ENCODE measurements around the gene CABLES2.
"Not testable (repeated sequence)": the region's sequence is repeated elsewhere in the genome, so short reads cannot be mapped to it uniquely, and the experiment has no call there.

CABLES2 gene

GRCh38 chr20:62388839-62389600 is 18.1 kb downstream of the CABLES2 start:
- no peak for DNase-seq

DNA sequence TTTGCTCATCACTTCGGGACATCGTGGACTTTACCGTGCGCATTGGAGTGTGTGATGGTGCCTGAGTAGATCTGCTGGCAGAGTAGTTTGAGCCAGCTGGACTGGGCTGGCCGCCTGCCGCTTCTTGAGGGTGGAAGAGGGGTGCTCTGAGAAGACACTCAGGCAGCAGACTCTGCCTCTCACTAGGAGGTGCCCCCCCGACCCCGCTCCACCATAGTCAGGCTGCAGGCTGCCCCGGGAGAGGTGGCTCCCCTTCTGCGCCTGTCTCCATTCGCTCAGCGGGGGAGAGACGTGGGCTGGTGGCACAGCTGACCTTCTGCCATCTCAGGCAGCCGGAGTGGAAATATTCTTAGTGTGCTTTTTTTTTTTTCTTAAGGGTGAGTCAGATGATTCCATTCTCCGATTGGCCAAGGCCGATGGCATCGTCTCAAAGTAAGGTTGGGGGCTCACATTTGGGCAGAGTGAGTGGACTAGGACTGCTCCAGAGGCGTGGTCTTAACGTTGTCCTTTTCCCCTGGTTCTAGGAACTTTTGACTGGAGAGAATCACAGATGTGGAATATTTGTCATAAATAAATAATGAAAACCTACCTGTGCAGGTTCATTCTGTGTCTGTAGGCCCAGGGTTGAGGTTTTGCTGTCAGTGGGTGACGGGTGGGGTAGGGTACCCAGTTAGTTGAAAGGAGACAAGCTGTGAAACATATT is 19.0 kb downstream of the CABLES2 start:
- no peak for DNase-seq

GRCh38 chr20:62387219-62387913 is 19.7 kb downstream of the CABLES2 start:
- peak; percentile 37 for DNase-seq

DNA sequence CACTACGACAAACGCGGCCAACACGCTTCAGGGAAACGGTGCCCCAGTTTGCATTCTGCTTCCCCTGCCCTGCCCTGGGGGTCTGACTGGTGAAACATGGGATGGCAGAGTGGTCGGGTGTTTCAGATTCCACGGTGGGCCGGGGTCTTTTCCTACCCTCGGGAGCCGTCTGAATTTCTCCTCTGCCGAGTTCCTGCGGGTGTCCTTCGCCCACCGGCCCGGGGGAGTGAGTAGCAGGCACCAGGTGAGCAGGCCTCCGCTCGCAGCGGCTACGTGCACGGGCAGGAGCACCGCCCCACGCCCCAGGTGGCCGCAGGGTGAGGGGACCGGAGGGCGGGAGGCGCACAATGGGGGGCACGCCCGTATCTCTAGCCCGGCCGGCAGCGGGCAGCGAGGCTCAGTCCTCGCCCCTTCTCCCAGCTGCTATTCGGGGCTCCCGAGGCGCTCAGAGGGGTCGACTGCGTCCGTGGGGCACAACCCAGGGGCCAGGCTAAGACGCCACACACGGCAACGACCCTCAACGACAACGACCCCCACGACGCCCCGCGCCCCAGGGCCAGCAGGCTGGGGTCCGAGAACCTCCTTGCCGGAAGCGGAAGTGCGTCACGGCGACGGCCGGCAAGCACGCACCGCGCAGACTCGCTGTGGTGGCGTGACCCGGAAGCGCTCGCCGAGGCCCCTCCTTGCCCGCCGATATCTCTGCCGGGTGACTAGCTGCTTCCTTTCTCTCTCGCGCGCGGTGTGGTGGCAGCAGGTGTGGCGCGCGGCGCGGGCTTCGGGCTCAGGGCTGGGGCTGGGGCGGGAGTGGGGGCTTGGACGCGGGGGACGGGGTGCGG is 20.5 kb downstream of the CABLES2 start, which contains the start of gene RPS21:
RPS21 (plus strand) TSS at position 721 of the 836 bp plus-strand sequence. CDS start 236 bp downstream, outside the sequence.
- DNase-seq, result peak; percentile 94

DNA sequence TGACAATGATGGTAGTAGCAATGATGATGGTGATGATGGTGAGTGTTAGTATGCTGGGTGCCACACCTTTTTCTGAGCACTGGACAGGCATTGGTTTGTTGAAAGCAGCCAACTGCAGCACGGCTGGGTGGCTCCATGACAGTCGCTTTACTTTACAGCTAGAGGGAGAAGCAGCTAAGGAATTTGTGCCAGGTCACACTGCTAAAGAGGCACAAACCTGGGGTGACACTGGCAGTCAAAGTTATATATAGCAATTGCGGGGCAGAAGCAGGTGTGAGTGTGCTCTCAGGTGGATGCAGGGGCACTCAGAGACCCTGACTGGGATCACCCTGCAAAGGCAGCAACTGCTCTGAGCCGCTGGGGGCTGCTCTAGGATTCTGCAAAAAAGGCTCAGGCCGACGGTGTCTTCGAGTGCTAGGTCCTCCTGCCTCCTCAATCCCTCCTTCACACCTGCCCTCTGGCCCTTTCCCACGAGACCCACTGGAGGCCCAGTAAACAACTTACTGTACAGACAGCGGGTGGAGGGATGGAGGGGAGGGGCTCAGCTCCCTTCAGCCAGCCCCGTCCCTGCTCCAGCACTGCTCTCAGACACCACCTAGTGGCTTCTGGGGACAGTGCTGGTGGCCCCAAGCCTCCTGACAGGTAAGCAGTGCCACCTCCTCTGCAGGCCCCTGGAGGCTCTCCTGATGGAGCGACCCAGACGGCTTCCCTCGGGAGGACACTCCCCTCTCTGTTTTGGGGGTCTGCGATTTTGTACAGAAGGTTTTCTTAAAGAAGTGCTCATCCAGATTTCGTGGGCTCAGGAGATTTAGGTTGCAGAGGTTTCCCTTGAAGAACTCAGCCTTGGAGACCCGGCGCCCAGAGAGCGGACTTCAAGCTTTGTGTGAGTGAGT is 24.5 kb downstream of the CABLES2 start:
- peak; percentile 83 for DNase-seq

DNA sequence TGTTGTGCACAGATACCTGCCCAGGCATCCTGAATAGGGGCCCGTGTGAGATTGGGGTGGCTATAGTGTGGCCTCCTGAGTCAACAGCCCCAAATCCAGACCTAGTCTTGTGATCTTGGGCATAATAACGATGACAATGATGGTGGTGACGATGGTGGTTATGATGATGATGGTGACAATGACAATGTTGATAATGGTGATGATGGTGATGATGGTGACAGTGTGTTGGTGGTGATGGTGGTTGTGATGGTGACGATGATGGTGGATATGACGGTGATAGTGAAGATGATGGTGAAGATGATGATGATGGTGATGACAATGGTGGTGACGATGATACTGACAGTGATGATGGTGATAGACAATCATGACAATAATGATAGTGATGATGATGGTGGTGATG is 25.2 kb downstream of the CABLES2 start:
- no peak for DNase-seq

GRCh38 chr20:62381202-62381797 is 25.8 kb downstream of the CABLES2 start:
- no peak for DNase-seq

DNA sequence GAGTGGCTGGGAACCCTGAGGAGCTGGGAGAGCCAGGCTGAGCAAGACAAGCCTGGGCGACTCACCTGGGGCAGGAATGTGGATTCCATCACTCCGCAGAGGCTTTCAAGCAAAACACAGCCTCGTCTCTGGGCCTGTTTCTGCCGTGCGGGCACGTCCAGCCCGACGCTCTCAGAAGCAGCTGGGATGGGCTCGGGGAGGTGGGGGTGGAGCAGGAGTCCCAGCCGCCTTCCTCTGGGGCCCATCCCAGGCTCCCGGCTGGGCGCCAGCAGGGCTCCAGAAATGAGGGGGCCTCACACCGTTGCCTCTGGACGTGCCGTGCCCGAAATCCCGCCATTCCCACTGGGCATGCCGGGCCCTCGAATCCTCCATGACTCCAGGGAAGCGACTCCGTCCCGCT is 28.9 kb downstream of the CABLES2 start:
- DNase-seq, result no peak

DNA sequence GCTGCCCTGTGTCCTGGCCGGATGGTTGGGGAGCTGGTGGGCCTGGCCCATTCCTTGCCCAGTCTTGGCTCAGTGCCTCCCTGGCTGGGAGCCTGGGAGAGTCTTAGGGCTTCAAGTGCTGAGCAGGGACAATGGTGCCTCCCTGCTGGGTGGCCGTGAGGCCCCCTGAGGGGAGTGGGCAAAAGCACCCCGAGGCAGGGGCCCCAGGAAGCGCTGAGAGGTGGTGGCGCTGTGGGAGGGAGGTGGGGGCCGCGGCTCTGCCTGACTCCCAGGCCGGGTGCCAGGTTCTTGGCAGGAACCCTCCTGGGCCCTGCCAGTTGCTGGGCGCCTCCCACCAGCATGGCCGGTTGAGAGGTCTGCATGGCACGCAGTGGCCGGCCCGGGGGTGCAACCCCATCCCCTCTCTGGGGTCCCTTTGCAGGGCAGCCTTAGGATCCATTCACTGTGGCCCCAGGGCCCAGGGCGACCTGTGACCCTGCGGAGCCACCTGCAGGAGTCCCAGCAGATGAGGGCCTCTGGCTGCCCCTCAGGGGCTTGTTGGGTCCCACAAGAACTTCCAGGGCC is 29.4 kb downstream of the CABLES2 start:
- DNase-seq, result no peak

- no peak for DNase-seq
Measured at GRCh38 chr20:62377064-62377461, 30.0 kb downstream of the CABLES2 start.

DNA sequence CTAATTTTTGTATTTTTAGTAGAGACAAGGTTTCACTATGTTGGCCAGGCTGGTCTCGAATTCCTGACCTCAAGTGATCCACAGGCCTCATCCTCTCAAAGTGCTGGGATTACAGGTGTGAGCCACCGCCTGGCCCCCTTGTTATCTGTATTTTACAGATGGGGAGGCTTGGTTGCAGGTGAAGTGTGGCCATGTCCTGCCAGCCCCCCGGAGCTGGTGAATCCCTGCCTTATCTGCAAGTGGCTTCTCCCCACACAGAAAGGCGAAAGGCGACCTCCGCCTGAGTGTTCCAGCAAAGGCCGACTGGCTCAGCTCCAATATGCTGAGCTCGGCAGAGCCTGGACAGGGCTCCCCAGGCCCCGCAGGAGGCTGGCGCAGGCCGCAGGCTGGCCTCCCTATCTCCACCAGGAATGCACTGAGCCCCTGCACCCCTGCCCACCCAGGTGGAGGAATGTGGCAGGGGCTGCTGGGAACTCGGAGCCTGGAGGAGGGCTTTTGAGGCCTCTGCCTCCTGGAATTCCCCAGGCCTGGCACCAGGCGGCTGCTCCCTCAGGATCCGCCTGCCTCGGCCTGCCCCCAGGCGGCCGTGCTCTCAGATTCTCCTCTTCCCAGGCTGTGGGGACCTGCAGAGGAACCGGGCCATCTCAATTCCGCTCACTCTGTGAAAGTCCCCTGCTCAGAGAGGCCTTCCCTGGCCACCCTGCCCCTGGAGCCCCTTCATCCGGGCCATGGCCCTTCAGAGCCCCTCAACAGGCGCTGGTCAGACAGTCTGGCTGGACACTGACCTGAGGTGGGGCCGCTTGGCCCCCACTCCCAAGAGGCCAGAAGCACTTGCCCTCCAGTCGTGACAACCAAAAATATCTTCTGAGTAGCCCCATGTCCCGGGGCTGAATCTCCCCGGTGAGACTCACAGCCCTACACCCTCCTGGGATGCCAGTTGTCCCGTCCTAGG is 30.7 kb downstream of the CABLES2 start:
- no peak for DNase-seq

DNA sequence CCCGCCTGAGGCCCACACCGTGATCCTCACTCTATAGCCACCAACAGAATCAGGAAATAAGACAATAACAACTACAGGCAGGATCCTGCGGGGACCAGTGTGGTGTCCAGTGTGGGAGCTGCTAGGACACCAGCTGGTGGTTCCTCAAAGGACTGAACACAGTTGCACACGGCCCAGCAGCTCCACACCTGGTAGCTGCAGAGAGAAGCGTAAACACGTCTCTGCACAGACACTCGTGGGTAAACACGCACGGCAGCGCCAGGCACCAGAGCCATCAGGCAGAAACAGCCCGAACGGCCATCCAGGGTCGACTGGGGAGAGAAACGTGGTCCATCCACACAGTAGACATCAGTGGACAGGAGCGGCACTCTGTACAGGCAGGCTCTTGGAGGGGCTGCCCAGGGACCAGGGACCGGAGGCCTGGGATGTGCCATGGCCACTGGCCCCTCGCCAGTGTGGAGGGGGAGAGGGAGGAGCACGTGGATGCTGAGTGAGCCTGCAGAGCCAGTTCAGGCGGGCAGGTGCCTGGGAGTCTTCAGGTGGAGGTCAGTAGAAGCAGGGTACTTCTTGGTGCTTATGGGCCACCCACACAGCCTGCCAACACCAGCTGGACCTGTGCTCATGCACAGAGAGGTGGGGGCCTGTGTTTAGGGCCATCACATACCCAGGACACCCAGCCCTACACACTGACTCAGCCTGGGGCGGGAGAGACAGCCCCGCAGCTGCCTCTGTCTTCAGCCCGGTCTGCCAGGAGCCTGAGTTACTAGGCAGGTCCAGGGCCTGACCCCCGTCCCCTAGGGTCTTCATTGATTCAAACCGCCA is 32.5 kb downstream of the CABLES2 start:
- no peak for DNase-seq

DNA sequence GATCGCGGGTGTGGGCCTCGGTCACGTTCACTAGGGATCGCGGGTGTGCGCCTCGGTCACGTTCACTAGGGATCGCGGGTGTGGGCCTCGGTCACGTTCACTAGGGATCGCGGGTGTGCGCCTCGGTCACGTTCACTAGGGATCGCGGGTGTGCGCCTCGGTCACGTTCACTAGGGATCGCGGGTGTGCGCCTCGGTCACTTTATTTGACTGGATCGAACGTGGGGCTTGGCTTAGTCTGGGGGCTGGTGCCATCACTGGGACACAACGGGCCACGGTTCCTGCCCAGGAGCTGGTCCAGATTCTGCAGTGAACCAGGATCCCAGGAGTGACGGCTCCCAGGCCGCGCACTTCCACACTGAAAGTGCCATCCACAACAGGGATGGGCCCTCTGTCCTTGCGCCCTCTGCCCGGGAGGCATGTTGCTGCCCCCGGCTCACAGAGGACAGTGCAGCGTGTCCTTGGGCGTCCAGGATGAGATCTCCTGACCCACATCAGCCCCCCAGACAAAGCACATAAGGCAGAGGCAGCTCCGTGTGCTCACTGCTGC is 33.4 kb downstream of the CABLES2 start:
- DNase-seq, result not testable (repeated sequence)

DNA sequence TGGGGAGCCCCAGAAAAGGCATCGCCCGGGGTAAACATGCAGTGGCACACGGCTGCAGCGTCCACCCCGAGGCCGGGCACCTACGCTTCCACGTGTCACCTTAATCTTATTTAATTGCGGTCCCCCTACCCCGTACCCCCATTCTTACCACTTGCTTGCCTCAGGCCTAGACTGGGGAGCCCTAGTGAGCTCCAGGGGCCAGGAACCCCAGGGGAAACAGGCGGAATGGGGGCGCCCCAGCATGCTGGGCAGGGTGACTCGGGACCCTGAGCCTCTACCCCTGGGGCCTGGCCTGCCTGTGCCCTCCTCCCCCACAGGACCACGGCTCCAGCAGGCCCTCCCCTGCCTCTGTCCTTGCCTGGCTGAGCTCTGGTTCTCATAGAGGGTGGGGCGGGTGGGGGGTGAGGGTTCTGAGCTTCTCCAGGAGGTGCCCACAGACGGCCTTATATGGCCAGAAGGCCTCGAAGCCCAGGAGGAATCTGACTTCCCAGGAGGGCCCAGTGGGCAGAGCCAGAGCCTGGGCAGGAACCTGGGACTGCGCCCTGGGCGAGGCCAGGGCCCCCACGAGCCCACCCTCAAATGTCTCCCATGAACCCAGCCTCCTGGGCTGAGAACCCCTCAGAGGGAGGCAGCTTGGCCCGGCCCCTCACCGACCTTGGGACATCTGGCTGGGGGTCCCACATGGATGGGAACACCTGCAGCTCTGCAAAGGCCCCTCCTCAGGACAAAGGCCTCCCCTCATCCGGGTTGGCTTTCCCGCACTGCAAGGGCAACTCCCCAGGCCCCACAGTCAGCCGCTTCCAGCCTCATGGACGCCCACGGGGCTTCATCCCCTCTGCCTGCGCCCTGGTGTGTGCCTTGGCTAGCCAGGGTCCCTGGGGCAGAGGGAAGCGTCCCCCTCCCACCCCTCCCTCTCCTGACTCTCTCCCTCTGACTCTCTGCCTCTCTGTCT is 34.8 kb downstream of the CABLES2 start:
- DNase-seq, result no peak

DNA sequence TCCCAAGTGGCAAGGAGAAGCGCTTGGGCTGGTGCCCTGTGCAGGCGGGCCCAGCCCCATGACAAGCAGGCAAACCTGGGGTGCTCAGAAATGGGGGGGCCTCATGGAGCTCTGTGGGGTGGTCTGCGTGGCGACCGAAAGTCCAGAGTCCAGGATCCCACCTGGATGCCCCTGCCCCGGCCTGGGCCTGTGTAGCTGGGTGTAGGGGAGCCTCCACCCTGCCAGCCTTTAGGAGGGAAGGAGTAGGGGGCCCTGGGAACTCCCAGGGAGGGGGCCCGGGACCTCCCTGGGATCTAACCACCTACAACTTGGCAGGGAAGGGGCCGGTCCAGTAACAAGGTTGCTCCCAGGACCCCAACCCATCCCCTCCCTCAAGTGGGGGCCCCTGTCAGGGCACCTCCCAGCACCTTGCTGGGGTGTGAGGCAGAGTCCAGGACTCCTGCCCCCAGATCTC is 35.5 kb downstream of the CABLES2 start:
- DNase-seq, result no peak

GRCh38 chr20:62370807-62371587 is 36.1 kb downstream of the CABLES2 start:
- DNase-seq, result no peak

All from NCI-H2171 treated with DMSO at 0.1 percent for 48 hours (cell line).